Hepatocyte (in vitro differentiated cells): ENCODE results near the gene RELB. TPM values are rescaled to one million over a fixed set of nuclear protein-coding genes. Genes with fewer than 3 reads are reported as not detected.

Experiments used
- DNase-seq: peaks from one replicate; pipeline ENCODE4 v3.0.0-alpha.2; 2016; ENCODE audit warnings: low spot score
- H2AFZ ChIP-seq: fragments of 200-600 bp; sonication (generic); 2 replicates; pipeline ENCODE4 v1.6.0; 2016; ENCODE audit warnings: antibody characterized with exemption, mild to moderate bottlenecking
- H3K27ac ChIP-seq: fragments of 200-600 bp; sonication (generic); 2 replicates; pipeline ENCODE4 v1.5.1; 2016; ENCODE audit warnings: mild to moderate bottlenecking
- H3K27me3 ChIP-seq: fragments of 200-600 bp; sonication (generic); 2 replicates; pipeline ENCODE4 v1.6.1; 2016
- H3K36me3 ChIP-seq: fragments of 200-600 bp; sonication (generic); replicated peaks from 2 replicates; pipeline ENCODE4 v1.5.1; 2016; ENCODE audit warnings: low read depth; ENCODE audit not compliant: insufficient read depth
- H3K4me1 ChIP-seq: fragments of 200-600 bp; sonication (generic); 2 replicates; pipeline ENCODE4 v1.5.1; 2016; ENCODE audit warnings: mild to moderate bottlenecking, moderate library complexity; ENCODE audit not compliant: insufficient read depth
- H3K4me2 ChIP-seq: fragments of 200-600 bp; sonication (generic); 2 replicates; pipeline ENCODE4 v1.6.0; 2016
- H3K4me3 ChIP-seq: fragments of 200-600 bp; sonication (generic); 2 replicates; pipeline ENCODE4 v1.5.1; 2016; ENCODE audit warnings: mild to moderate bottlenecking
- H3K79me2 ChIP-seq: fragments of 200-600 bp; sonication (generic); 2 replicates; pipeline ENCODE4 v1.6.0; 2017; ENCODE audit warnings: mild to moderate bottlenecking
- H3K9me2 ChIP-seq: fragments of 200-600 bp; sonication (generic); replicated peaks from 2 replicates; pipeline ENCODE4 v1.6.0; 2017; ENCODE audit warnings: mild to moderate bottlenecking; ENCODE audit not compliant: insufficient read depth
- H3K9me3 ChIP-seq: fragments of 200-600 bp; sonication (generic); 2 replicates; pipeline ENCODE4 v1.5.1; 2016; ENCODE audit warnings: low read depth, mild to moderate bottlenecking
- H4K20me1 ChIP-seq: fragments of 200-600 bp; sonication (generic); 2 replicates; pipeline ENCODE4 v1.6.0; 2016; ENCODE audit warnings: mild to moderate bottlenecking; ENCODE audit not compliant: insufficient read depth, poor library complexity, severe bottlenecking
- CTCF ChIP-seq: fragments of 200-600 bp; sonication (generic); IDR thresholded peaks from 2 replicates; pipeline ENCODE4 v1.5.1; 2016; ENCODE audit warnings: antibody characterized with exemption, mild to moderate bottlenecking; ENCODE audit not compliant: poor library complexity
- EZH2 ChIP-seq: fragments of 200-600 bp; sonication (generic); IDR thresholded peaks from 2 replicates; pipeline ENCODE4 v1.6.1; 2016; ENCODE audit warnings: antibody characterized with exemption, mild to moderate bottlenecking, borderline replicate concordance
- EZH2phosphoT487 ChIP-seq: fragments of 200-600 bp; sonication (generic); IDR thresholded peaks from one replicate; pipeline ENCODE4 v1.6.1; 2018; ENCODE audit warnings: antibody characterized with exemption, mild to moderate bottlenecking, low read depth, moderate library complexity; ENCODE audit not compliant: unreplicated experiment, severe bottlenecking
- WGBS: methylation state at CpG from one replicate; pipeline ENCODE4 v1.1.6; 2016; ENCODE audit warnings: low lambda C conversion rate; ENCODE audit errors: missing lambda C conversion rate; 5-methylcytosine and 5-hydroxymethylcytosine counted together
- polyA plus RNA-seq: library from polyadenylated mRNA; unstranded; fragments of >200 nt; fragmentation: Nextera tagmentation; extraction: Ambion mirVana; gene quantifications from 2 replicates; pipeline ENCODE4 v1.2.1, GENCODE V29; 2016
- total RNA-seq: library from RNA; depleted of rRNA; stranded (reverse); fragments of >200 nt; gene quantifications from 2 replicates; pipeline ENCODE4 v1.2.3, GENCODE V29; 2014

Gene RELB
- total and polyA plus RNA-seq, 2 experiments from 2014 or later, result 6.3 to 9.1 TPM

DNA sequence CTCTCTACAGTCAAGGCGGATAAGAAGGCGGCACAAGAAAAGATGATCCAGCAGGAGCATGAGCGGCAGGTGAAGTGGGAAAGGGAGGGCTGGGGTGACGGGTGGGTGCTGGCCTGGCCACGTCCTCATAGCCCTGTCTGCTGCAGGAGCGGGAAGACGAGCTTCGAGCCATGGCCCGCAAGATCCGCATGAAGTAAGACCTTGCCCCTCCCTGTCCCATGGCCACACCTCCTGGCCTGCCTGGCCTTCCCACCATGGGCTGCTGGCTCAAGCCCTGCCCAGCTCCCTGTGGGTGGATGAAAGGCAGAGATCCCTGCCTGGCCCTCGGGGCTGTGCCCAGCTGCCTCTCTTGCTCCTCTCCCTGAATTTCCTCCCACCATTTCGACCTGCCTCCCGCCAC, 67.8 kb downstream of the RELB start:
- peak; percentile 39 for DNase-seq
- Histone ChIP-seq H3K4me1 (no peaks in the 10 kb centered on the region), H3K4me3 (no peak overlapping the region), H2AFZ (no peak overlapping the region), H3K36me3 (no peaks in the 10 kb centered on the region), H3K79me2 (no peaks in the 10 kb centered on the region), H3K4me2 (no peak overlapping the region), H3K27ac (no peak overlapping the region), H4K20me1 (no peaks in the 10 kb centered on the region), H3K9me2 (no peaks in the 10 kb centered on the region), H3K27me3 (no peaks in the 10 kb centered on the region), H3K9me3 (no peaks in the 10 kb centered on the region)
- TF ChIP-seq EZH2phosphoT487, result no peak
- TF ChIP-seq CTCF, result no peak
- no peak for TF ChIP-seq EZH2
- 89% methylated on average over 13 of the region's 13 CpGs for WGBS

GRCh38 chr19:45070214-45070613, 69.0 kb downstream of the RELB start:
- no peaks in the 10 kb centered on the region for H3K4me1 ChIP-seq
- H3K79me2 ChIP-seq, result no peaks in the 10 kb centered on the region
- H3K27me3 ChIP-seq, result no peaks in the 10 kb centered on the region
- H3K9me3 ChIP-seq, result no peaks in the 10 kb centered on the region
- no peak for TF ChIP-seq EZH2
- no peak for TF ChIP-seq EZH2phosphoT487
- TF ChIP-seq CTCF, result no peak
- H3K9me2 ChIP-seq, result no peaks in the 10 kb centered on the region
- H3K4me2 ChIP-seq, result no peak overlapping the region
- 91% methylated on average over 6 of the region's 6 CpGs for WGBS
- H3K4me3 ChIP-seq, result no peak overlapping the region
- H4K20me1 ChIP-seq, result no peaks in the 10 kb centered on the region
- no peaks in the 10 kb centered on the region for H3K36me3 ChIP-seq
- H2AFZ ChIP-seq, result no peak overlapping the region
- DNase-seq, result no peak
- no peak overlapping the region for H3K27ac ChIP-seq

- Histone ChIP-seq H3K9me2 (no peaks in the 10 kb centered on the region), H3K27ac (no peak overlapping the region), H3K4me3 (no peak overlapping the region), H3K9me3 (no peaks in the 10 kb centered on the region), H3K36me3 (no peaks in the 10 kb centered on the region), H4K20me1 (no peaks in the 10 kb centered on the region), H2AFZ (no peak overlapping the region), H3K4me2 (no peak overlapping the region), H3K4me1 (no peaks in the 10 kb centered on the region), H3K27me3 (no peaks in the 10 kb centered on the region), H3K79me2 (no peaks in the 10 kb centered on the region)
- no peak for DNase-seq
- TF ChIP-seq EZH2, result no peak
- WGBS, result 89% methylated on average over 18 of the region's 19 CpGs
Measured at GRCh38 chr19:45070861-45071544, 69.7 kb downstream of the RELB start.

DNA sequence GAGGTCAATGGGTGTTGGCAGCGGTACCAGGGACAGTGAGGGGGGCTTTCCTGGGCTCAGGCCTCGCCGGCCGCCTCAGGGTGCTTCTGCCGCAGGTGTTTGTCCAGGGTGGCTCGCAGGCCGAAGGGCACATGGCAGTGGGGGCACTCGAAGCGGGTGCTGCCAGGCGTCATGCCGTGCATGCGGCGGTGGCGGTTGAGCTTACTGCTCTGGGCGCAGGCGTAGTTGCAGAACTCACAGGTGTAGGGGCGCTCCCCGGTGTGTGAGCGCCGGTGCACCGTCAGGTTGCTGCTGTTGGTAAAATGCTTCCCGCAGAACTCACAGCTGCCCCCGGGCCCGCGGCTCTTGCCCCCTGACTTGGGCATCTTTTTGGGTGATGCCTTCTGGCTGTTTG, 70.3 kb downstream of the RELB start:
- Histone ChIP-seq H3K9me3 (no peaks in the 10 kb centered on the region), H3K4me3 (no peak overlapping the region), H3K27me3 (no peaks in the 10 kb centered on the region), H3K36me3 (no peaks in the 10 kb centered on the region), H4K20me1 (no peaks in the 10 kb centered on the region), H3K9me2 (no peaks in the 10 kb centered on the region), H3K4me2 (no peak overlapping the region), H3K27ac (no peak overlapping the region), H3K4me1 (no peaks in the 10 kb centered on the region), H2AFZ (no peak overlapping the region), H3K79me2 (no peaks in the 10 kb centered on the region)
- no peak for TF ChIP-seq EZH2phosphoT487
- TF ChIP-seq EZH2, result no peak
- no peak for TF ChIP-seq CTCF
- WGBS, result 98% methylated on average over 23 of the region's 25 CpGs
- DNase-seq, result no peak
